ELR (cell line): Measurements from ENCODE around the gene RNF168.
"Not testable (repeated sequence)": the region's sequence is repeated elsewhere in the genome, so short reads cannot be mapped to it uniquely, and the experiment has no call there.

ENCODE experiments used
- DNase-seq: peaks from one replicate; pipeline ENCODE4 v3.0.0-alpha.2; 2015; ENCODE audit warnings: low read depth

Gene RNF168

DNA sequence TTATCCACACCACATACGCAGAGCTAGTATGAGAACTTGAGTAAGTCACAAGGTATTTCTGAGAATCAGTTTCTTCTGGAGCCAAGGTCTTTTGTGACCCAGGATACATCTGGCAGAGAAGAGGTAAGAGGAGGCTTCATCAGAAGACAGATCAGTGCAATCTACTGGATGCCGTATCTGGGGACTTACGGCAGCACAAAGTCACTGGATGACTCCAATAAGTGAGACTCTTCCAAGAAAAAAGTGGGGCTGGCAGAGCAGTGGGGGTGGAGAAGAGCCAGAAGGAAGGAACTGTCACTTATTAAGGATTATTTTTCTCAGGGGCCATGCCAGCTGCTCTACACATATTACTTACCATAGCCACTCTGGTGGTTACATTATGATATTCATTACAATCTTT, 39.8 kb downstream of the RNF168 start:
- no peak for DNase-seq

DNA sequence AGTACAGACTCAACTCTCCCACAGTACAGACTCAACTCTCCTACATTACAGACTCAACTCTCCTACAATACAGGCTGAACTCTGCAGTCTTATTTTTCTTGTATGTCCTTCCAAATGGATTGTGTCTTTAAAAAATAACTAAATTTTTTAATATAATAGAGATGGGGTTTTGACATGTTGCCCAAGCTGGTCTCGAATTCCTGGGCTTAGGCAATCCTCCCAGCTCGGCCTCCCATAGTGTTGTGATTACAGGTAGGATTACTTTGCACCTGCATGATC, 40.2 kb downstream of the RNF168 start:
- DNase-seq: no peak

DNA sequence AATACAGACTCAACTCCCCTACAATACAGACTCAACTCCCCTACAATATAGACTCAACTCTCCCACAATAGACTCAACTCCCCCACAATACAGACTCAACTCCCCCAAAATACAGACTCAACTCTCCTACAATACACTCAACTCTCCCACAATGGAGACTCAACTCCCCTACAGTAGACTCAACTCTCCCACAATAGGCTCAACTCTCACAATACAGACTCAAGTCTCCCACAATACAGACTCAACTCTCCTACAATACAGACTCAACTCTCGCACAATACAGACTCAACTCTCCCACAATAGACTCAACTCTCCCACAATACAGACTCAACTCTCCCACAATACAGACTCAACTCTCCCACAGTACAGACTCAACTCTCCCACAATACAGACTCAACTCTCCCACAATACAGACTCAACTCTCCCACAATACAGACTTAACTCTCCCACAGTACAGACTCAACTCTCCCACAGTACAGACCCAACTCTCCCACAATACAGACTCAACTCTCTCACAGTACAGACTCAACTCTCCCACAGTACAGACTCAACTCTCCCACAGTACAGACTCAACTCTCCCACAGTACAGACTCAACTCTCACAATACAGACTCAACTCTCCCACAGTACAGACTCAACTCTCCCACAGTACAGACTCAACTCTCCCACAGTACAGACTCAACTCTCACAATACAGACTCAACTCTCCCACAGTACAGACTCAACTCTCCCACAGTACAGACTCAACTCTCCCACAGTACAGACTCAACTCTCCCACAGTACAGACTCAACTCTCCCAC, 40.7 kb downstream of the RNF168 start:
- DNase-seq: not testable (repeated sequence)

GRCh38 chr3:196458063-196458462, 45.5 kb downstream of the RNF168 start:
- no peak for DNase-seq

DNA sequence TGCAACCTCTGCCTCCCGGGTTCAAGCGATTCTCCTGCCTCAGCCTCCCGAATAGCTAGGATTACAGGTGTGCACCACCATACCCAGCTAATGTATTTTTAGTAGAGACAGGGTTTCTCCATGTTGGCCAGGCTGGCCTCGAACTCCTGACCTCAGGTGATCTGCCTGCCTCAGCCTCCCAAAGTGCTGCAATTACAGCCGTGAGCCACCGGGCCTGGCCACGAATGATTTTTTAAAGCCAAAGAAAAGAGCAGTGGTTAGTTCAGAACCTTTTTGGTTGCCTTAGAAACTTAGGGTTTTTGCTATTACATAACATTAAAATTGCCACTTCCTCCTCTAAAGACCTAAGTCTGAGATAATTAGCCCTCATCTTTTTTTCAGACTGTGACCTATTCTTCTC, 46.1 kb downstream of the RNF168 start:
- DNase-seq: not testable (repeated sequence)

- DNase-seq: no peak
Observed at GRCh38 chr3:196454935-196455334, 48.6 kb downstream of the RNF168 start.

GRCh38 chr3:196445391-196445790, 58.2 kb downstream of the RNF168 start:
- peak; percentile 43 for DNase-seq

DNA sequence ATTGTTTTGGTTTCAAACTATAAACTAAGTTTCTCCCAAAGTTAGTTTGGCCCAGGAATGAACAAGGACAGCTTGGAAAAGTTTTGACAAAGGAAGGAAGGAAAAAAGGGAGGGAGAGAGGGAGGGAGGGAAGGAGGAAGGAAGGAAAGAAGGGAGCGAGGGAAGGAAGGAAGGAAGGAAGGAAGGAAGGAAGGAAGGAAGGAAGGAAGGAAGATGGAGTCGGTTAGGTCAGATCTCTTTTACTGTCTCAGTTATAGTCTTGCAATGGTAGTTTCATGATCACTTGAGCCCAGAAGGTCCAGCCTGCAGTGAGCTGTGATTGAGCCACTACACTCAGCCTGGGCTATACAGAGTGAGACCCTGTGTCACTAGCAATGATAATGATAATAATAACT, 59.1 kb downstream of the RNF168 start:
- DNase-seq: no peak

DNA sequence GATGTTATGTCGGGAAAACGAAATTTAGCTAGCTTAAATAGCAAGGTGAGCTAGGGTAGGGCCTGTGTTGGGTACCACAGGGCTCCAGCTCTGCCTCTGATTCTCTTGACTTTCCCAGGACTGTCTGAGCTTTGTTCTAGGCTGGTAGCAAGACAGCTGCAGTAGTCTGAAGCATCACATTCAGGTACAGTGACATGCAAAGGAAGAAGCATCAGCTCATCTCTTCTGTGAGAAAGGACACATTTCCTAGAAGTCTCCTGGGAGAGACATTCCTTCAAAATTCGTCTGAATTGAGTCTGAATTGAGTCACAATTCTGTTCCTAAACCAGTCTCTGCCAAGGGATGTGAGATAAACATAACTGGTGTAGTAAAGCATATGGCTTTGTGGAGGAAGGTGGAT, 62.9 kb downstream of the RNF168 start:
- DNase-seq: no peak

GRCh38 chr3:196440041-196440537, 63.5 kb downstream of the RNF168 start:
- DNase-seq: peak; percentile 39

- DNase-seq: peak; percentile 94
Observed at GRCh38 chr3:196432137-196432879, 71.3 kb downstream of the RNF168 start, which contains the start of gene UBXN7. Gene UBXN7 (minus strand): TSS chr3:196432427. CDS start chr3:196432399, 28 bp downstream.

- DNase-seq: peak; percentile 78
Observed at GRCh38 chr3:196431181-196432136, 72.1 kb downstream of the RNF168 start.

- no peak for DNase-seq
Observed at GRCh38 chr3:196428041-196428440, 75.5 kb downstream of the RNF168 start.

DNA sequence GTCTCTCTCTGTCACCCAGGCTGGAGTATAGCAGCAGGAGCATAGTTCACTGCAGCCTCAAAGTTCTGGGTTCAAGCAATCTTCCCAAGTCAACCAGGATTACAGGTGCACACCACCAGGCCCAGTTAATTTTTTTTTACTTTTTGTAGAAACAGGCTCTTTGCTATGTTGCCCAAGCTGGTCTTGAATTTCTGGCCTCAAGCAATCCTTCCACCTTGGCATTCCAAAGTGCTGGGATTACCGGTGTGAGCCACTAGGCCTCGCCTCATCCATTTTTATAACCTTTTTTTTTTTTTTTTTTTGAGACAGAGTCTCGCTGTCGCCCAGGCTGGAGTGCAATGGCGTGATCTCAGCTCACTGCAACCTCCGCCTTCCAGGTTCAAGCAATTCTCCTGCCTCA, 79.1 kb downstream of the RNF168 start:
- not testable (repeated sequence) for DNase-seq

- DNase-seq: no peak
Observed at GRCh38 chr3:196423044-196423781, 80.4 kb downstream of the RNF168 start.

DNA sequence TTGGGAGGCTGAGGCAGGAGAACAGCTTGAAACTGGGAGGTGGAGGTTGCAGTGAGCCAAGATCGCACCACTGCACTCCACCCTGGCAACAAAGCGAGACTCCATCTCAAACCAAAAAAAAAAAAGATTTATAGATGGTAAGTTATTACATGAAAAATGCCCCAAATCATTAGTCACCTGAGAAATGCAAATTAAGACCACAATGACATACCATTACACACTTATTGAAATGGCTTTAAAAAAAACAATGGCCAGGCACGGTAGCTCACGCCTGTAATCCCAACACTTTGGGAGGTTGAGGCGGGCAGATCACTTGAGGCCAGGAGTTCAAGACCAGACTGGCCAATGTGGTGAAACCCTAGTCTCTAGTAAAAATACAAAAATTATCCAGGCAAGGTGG, 81.9 kb downstream of the RNF168 start:
- DNase-seq: not testable (repeated sequence)

- DNase-seq: no peak
Observed at GRCh38 chr3:196419386-196419785, 84.2 kb downstream of the RNF168 start.
